Measurements from ENCODE around the gene FANCC. TPM values are rescaled to one million over a fixed set of nuclear protein-coding genes. Genes with fewer than 3 reads are reported as not detected.

Gene FANCC
- total and polyA plus RNA-seq, 4 donors: 8.3 to 32.4 (median 11.5) TPM

DNA sequence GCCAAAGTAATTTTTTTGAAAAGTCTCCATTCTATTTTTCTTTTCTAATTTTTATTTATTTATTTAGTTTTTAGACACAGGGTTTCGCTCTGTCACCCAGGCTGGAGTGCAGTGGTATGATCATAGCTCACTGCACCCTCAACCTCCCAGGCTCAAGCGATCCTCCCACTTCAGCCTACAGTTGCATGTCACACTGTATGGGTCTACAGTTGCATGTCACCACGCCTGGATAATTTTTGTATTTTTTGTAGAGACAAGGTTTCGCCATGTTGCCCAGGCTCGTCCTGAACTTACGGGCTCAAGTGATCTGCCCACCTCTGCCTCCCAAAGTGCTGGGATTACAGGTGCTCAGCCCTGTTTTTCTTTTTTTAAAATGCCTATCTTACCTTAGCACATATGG, 10.7 kb downstream of the FANCC start:
- TF ChIP-seq HNF4A (conservative IDR thresholded peaks at IDR 0.05) (no peak), EGR1 (IDR thresholded peaks at IDR 0.05; ENCODE audit: low read depth in 2 of 2) (no peak)
- H3K9me3 ChIP-seq (ENCODE audit: control insufficient read depth in 4 of 4, low read length in 3 of 4): no peaks in the 10 kb centered on the region

DNA sequence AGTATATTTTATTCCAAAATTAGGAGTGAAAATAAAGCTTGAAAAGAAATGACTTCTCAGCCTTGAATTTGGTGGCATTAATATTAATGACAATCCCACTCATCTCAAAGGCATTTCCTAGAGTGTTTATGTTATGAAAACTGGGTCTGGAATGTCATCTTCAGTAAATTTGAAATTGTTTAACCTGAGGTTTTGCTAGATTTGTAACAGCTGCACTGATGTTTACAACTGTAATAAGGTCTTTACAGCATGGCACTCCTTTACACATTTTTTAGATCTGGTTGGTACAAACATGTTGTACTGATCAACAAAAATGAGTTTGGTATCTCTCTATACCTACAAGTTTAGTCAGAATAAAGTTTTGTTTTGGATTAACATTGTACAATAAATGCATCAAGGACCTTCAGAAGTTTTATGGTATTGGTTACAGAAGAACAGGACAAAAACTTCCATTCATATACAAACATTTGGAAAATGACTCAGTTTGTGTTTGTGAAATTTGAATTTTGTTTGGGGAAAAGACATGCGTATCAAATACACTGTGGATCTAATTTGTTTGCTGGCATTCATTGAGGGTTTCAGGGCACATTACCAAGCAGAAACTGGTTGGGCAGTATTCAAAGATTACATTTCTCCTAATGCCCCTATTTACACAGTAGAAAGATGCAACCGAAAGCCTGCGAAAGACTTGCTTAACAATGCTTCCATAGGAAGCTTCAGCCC, 11.6 kb downstream of the FANCC start:
- TF ChIP-seq HNF4G (IDR thresholded peaks at IDR 0.05) (no peak), YY1 (IDR thresholded peaks at IDR 0.05) (peak; percentile 30), RAD21 (IDR thresholded peaks at IDR 0.05) (no peak), CTCF (IDR thresholded peaks at IDR 0.05; ENCODE audit: low read depth, low read length, missing input control) (no peak), NR2F2 (IDR thresholded peaks at IDR 0.05) (no peak), SP1 (IDR thresholded peaks at IDR 0.05) (no peak), GABPA (IDR thresholded peaks at IDR 0.05 in 1 of 2, conservative IDR thresholded peaks at IDR 0.05 in 1 of 2) (no peak), REST (IDR thresholded peaks at IDR 0.05) (no peak), FOXA2 (IDR thresholded peaks at IDR 0.05) (peak; percentile 27), RXRA (IDR thresholded peaks at IDR 0.05) (no peak), FOXA1 (IDR thresholded peaks at IDR 0.05) (no peak), JUND (IDR thresholded peaks at IDR 0.05) (no peak), EGR1 (IDR thresholded peaks at IDR 0.05; ENCODE audit: low read depth in 2 of 2) (no peak), ZBTB33 (IDR thresholded peaks at IDR 0.05) (no peak), TAF1 (conservative IDR thresholded peaks at IDR 0.05) (no peak), HNF4A (conservative IDR thresholded peaks at IDR 0.05) (peak; percentile 10 to 15)
- TF ChIP-seq, protein P1, sequence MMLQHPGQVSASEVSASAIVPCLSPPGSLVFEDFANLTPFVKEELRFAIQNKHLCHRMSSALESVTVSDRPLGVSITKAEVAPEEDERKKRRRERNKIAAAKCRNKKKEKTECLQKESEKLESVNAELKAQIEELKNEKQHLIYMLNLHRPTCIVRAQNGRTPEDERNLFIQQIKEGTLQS (IDR thresholded peaks at IDR 0.05): no peak
- TF ChIP-seq, protein P2, sequence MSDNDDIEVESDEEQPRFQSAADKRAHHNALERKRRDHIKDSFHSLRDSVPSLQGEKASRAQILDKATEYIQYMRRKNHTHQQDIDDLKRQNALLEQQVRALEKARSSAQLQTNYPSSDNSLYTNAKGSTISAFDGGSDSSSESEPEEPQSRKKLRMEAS (IDR thresholded peaks at IDR 0.05): no peak
- Histone ChIP-seq H3K9me3 (ENCODE audit: control insufficient read depth in 4 of 4, low read length in 3 of 4) (no peaks in the 10 kb centered on the region), H3K4me1 (ENCODE audit: control insufficient read depth in 4 of 4, insufficient read depth in 4 of 4, low read length in 3 of 4) (peaks cover 4 to 12% (median 7%) of the 10 kb centered on the region in 4 donors), H3K27me3 (ENCODE audit: control insufficient read depth in 4 of 4, insufficient read depth in 4 of 4, low read length in 3 of 4) (no peaks in the 10 kb centered on the region), H3K9ac (ENCODE audit: low read depth in 1 of 2, low read length in 2 of 2) (no peak overlapping the region), H3K36me3 (ENCODE audit: control insufficient read depth in 4 of 4, insufficient read depth in 3 of 4, low read depth in 1 of 4, low read length in 3 of 4) (no peaks in the 10 kb centered on the region), H3K4me3 (ENCODE audit: low read depth in 1 of 3, low read length in 3 of 3) (no peak overlapping the region), H3K27ac (ENCODE audit: low read depth in 1 of 2, low read length in 2 of 2) (no peak overlapping the region)
- DNase-seq (ENCODE audit: low spot score): no peak
- 35% methylated on average over 3 of the region's 3 CpGs for WGBS

More for the DNA sequence above, 10.7 kb downstream of the FANCC start:
- Histone ChIP-seq H3K9ac (ENCODE audit: low read depth in 1 of 2, low read length in 2 of 2) (no peak overlapping the region), H3K4me1 (ENCODE audit: control insufficient read depth in 4 of 4, insufficient read depth in 4 of 4, low read length in 3 of 4) (peaks cover 4 to 12% (median 7%) of the 10 kb centered on the region in 4 donors), H3K4me3 (ENCODE audit: low read depth in 1 of 3, low read length in 3 of 3) (no peak overlapping the region), H3K27ac (ENCODE audit: low read depth in 1 of 2, low read length in 2 of 2) (no peak overlapping the region), H3K36me3 (ENCODE audit: control insufficient read depth in 4 of 4, insufficient read depth in 3 of 4, low read depth in 1 of 4, low read length in 3 of 4) (no peaks in the 10 kb centered on the region), H3K27me3 (ENCODE audit: control insufficient read depth in 4 of 4, insufficient read depth in 4 of 4, low read length in 3 of 4) (no peaks in the 10 kb centered on the region)
- WGBS: 97% methylated on average over 6 of the region's 6 CpGs
- no peak for DNase-seq (ENCODE audit: low spot score)

Measured in liver (tissue), 9 donors.